Transverse colon (tissue), 4 donors: ENCODE data around the gene HDAC4.

ENCODE experiments used
- CTCF ChIP-seq, 5 experiments: fragments of 200-600 bp in 3 of 5; fragments of 450-650 bp in 2 of 5; sonication (generic) in 3 of 5; IDR thresholded peaks; 1 replicate in 2 of 5; 2 replicates in 3 of 5; pipeline ENCODE4 v1.5.1; 2016 to 2017; ENCODE audit warnings: antibody characterized with exemption in 5 of 5, inconsistent platforms in 3 of 5, mild to moderate bottlenecking in 2 of 5, moderate library complexity in 1 of 5
- EP300 ChIP-seq: sonication (generic); formaldehyde crosslinking; IDR thresholded peaks from one replicate; pipeline ENCODE4 v1.6.1; 2017; ENCODE audit warnings: antibody characterized with exemption, low read depth
- POLR2A ChIP-seq: fragments of 450-650 bp; IDR thresholded peaks from one replicate; pipeline ENCODE4 v1.6.1; 2016; ENCODE audit warnings: antibody characterized with exemption, mild to moderate bottlenecking, moderate library complexity
- POLR2AphosphoS5 ChIP-seq, 3 donors: sonication (generic); formaldehyde crosslinking; IDR thresholded peaks; one replicate each; pipeline ENCODE4 v1.6.1; 2016; ENCODE audit warnings: antibody characterized with exemption in 3 of 3

- no peak for TF ChIP-seq EP300
- TF ChIP-seq POLR2A: no peak
- no peak for TF ChIP-seq CTCF (IDR thresholded peaks at IDR 0.05)
- TF ChIP-seq POLR2AphosphoS5 (IDR thresholded peaks at IDR 0.05): no peak
Measured at GRCh38 chr2:239173301-239173700, 227.5 kb downstream of the HDAC4 start.
